Neural cell (in vitro differentiated cells): ENCODE data around the gene PTPRF. TPM values are rescaled to one million over a fixed set of nuclear protein-coding genes. Genes with fewer than 3 reads are reported as not detected.

Source experiments
- H2AFZ ChIP-seq: fragments of 200-600, 300-800 bp; sonication (generic), shearing (Covaris generic); 2 replicates; pipeline ENCODE4 v1.6.0; 2014; ENCODE audit warnings: low read depth, mild to moderate bottlenecking, antibody characterized with exemption, low read length, moderate library complexity
- H3F3A ChIP-seq: fragments of 200-600 bp; shearing (Covaris generic); 2 replicates; pipeline ENCODE4 v1.6.1; 2016; ENCODE audit warnings: mild to moderate bottlenecking, moderate library complexity, mixed read lengths, antibody characterized with exemption, low read length; ENCODE audit not compliant: insufficient read depth, poor library complexity, severe bottlenecking
- H3K27ac ChIP-seq: fragments of 200-600, 300-800 bp; sonication (generic), shearing (Covaris generic); 2 replicates; pipeline ENCODE4 v1.5.1; 2014; ENCODE audit warnings: mild to moderate bottlenecking, low read length, moderate library complexity
- H3K27me3 ChIP-seq: fragments of 300-800, 200-600 bp; sonication (generic), shearing (Covaris generic); 2 replicates; pipeline ENCODE4 v1.6.0; 2014; ENCODE audit warnings: mild to moderate bottlenecking, low read depth, low read length, moderate library complexity; ENCODE audit not compliant: insufficient read depth
- H3K36me3 ChIP-seq: fragments of 300-800, 200-600 bp; sonication (generic), shearing (Covaris generic); 2 replicates; pipeline ENCODE4 v1.5.1; 2014; ENCODE audit warnings: mild to moderate bottlenecking, antibody characterized with exemption, low read length, moderate library complexity; ENCODE audit not compliant: insufficient read depth
- H3K4me2 ChIP-seq: fragments of 300-800, 200-600 bp; sonication (generic), shearing (Covaris generic); 2 replicates; pipeline ENCODE4 v1.6.0; 2014; ENCODE audit warnings: mild to moderate bottlenecking, low read length
- H3K4me3 ChIP-seq: fragments of 300-800, 200-600 bp; sonication (generic), shearing (Covaris generic); 2 replicates; pipeline ENCODE4 v1.5.1; 2014; ENCODE audit warnings: mild to moderate bottlenecking, low read length, moderate library complexity
- H3K79me2 ChIP-seq: fragments of 200-600 bp; shearing (Covaris generic); replicated peaks from 2 replicates; pipeline ENCODE4 v1.6.0; 2014; ENCODE audit warnings: mild to moderate bottlenecking, low read length, moderate library complexity; ENCODE audit not compliant: insufficient read depth
- H3K9ac ChIP-seq: fragments of 300-800, 200-600 bp; sonication (generic), shearing (Covaris generic); 2 replicates; pipeline ENCODE4 v1.6.1; 2016; ENCODE audit warnings: mild to moderate bottlenecking, low read length, mixed read lengths
- H3K9me2 ChIP-seq: fragments of 200-600 bp; shearing (Covaris generic); 2 replicates; pipeline ENCODE4 v1.6.1; 2016; ENCODE audit warnings: mild to moderate bottlenecking, low read length, mixed read lengths; ENCODE audit not compliant: insufficient read depth
- H3K9me3 ChIP-seq: fragments of 200-600, 300-800 bp; sonication (generic), shearing (Covaris generic); 2 replicates; pipeline ENCODE4 v1.6.1; 2016; ENCODE audit warnings: mild to moderate bottlenecking, mixed run types, low read length, moderate library complexity, mixed read lengths
- H4K20me1 ChIP-seq: fragments of 200-600 bp; shearing (Covaris generic); 2 replicates; pipeline ENCODE4 v1.6.1; 2016; ENCODE audit warnings: mild to moderate bottlenecking, mixed run types; ENCODE audit not compliant: insufficient read depth
- EP300 ChIP-seq: fragments of 450-650 bp; conservative IDR thresholded peaks from 2 replicates; pipeline ENCODE4 v1.6.1; 2014; ENCODE audit warnings: antibody characterized with exemption, mild to moderate bottlenecking, moderate library complexity; ENCODE audit not compliant: poor library complexity, severe bottlenecking
- EZH2 ChIP-seq: fragments of 200-600, 300-800 bp; shearing (Covaris generic), sonication (generic); IDR thresholded peaks from 2 replicates; pipeline ENCODE4 v1.6.1; 2014; ENCODE audit warnings: antibody characterized with exemption, low read length, borderline replicate concordance, mild to moderate bottlenecking; ENCODE audit not compliant: insufficient read depth, poor library complexity, severe bottlenecking
- MXI1 ChIP-seq: fragments of 450-650 bp; conservative IDR thresholded peaks from 2 replicates; pipeline ENCODE4 v1.6.1; 2014; ENCODE audit warnings: antibody characterized with exemption, mild to moderate bottlenecking; ENCODE audit not compliant: poor library complexity, severe bottlenecking
- POLR2AphosphoS5 ChIP-seq: IDR thresholded peaks from 2 replicates; pipeline ENCODE4 v1.6.1; 2012
- RAD21 ChIP-seq: fragments of 450-650 bp; conservative IDR thresholded peaks from 2 replicates; pipeline ENCODE4 v1.6.1; 2014; ENCODE audit warnings: antibody characterized with exemption, mild to moderate bottlenecking, moderate library complexity
- SMC3 ChIP-seq: fragments of 450-650 bp; conservative IDR thresholded peaks from 2 replicates; pipeline ENCODE4 v1.6.1; 2014; ENCODE audit warnings: antibody characterized with exemption, mild to moderate bottlenecking, moderate library complexity; ENCODE audit not compliant: poor library complexity
- TAF1 ChIP-seq: IDR thresholded peaks from 2 replicates; pipeline ENCODE4 v1.6.1; 2012; ENCODE audit warnings: low read depth
- polyA plus RNA-seq: library from polyadenylated mRNA; depleted of rRNA; stranded (reverse); fragments of >200 nt; gene quantifications from 2 replicates; pipeline ENCODE4 v1.2.3, GENCODE V29; 2014
- TF ChIP-seq, protein P1 (sequence below): fragments of 450-650 bp; IDR thresholded peaks from 2 replicates; pipeline ENCODE4 v1.5.1; 2014; ENCODE audit warnings: antibody characterized with exemption, mild to moderate bottlenecking, moderate library complexity; ENCODE audit not compliant: poor library complexity, severe bottlenecking
- TF ChIP-seq, protein P2 (sequence below): IDR thresholded peaks from 2 replicates; pipeline ENCODE4 v1.6.1; 2012; ENCODE audit warnings: borderline replicate concordance

The PTPRF gene
- polyA plus RNA-seq, 1 donor from 2014 or later: 66.6 TPM

DNA sequence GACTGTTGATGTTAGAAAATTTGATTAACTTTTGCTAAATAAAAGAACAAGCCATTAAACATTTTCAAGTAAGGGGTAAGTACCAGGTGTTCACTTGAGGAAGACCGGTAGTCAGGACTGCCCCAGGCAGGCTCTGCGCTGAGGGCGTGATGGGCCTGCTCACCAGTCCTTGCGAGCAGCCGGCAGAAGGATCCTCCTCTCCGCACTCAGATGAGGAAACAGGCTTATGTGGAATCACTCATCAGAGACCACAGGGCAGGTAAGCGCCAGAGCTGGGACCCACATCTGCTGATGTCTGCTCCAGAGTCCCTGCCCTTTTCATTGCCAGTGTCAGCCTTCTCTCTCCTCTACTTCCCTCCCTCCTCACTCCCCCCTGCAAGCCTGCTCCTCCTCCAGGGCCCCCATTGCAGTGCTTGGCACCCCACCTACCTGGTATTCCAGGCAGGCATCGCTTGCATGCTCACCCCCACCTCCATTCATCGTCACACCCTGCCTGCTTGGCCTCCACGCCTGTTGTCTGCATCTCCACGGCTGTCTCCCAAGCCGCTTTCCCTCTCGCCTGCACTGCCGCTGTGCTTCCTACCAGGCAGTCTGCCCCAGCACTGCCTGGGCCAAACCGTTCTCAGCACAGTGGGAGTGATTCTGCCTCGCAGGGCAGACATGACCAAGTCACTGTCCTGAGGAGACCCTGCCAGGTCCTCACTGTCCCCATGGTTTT is 94.5 kb downstream of the PTPRF start:
- Histone ChIP-seq H3K36me3 (no peaks in the 10 kb centered on the region), H3K27ac (no peak overlapping the region), H3K4me2 (no peak overlapping the region), H3K4me3 (no peak overlapping the region), H4K20me1 (no peaks in the 10 kb centered on the region), H3K9ac (no peak overlapping the region), H3K9me3 (no peaks in the 10 kb centered on the region), H2AFZ (no peak overlapping the region), H3K9me2 (no peaks in the 10 kb centered on the region), H3F3A (no peaks in the 10 kb centered on the region), H3K27me3 (no peaks in the 10 kb centered on the region), H3K79me2 (no peaks in the 10 kb centered on the region)
- TF ChIP-seq MXI1 (no peak), EP300 (no peak), RAD21 (no peak), EZH2 (no peak), SMC3 (no peak)
- TF ChIP-seq, protein P1, sequence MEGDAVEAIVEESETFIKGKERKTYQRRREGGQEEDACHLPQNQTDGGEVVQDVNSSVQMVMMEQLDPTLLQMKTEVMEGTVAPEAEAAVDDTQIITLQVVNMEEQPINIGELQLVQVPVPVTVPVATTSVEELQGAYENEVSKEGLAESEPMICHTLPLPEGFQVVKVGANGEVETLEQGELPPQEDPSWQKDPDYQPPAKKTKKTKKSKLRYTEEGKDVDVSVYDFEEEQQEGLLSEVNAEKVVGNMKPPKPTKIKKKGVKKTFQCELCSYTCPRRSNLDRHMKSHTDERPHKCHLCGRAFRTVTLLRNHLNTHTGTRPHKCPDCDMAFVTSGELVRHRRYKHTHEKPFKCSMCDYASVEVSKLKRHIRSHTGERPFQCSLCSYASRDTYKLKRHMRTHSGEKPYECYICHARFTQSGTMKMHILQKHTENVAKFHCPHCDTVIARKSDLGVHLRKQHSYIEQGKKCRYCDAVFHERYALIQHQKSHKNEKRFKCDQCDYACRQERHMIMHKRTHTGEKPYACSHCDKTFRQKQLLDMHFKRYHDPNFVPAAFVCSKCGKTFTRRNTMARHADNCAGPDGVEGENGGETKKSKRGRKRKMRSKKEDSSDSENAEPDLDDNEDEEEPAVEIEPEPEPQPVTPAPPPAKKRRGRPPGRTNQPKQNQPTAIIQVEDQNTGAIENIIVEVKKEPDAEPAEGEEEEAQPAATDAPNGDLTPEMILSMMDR: no peak

DNA sequence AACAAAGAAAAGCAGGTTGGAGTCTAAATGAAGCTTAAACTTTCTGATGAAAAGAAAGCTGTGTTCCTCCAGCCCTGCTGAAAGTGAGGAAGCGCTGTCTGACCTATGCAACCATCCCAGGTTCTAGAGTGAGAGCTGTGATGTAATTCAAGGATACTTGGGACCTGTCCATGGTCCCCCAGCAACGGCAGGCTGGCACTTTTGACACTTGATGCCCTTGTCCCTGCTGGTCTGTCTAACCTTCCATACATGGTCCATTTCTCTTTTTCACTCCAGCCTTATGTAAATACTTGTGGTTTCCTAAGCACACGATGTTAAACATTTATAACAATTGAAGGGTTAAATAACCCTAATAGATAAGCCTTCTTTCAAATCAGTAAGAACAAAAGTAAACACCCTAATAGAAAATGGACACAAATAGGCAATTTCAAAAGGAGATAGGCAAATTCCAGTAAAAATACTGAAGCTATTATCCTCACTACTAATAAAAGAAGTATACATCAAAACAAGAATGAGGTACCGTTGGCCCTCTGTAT is 101.5 kb downstream of the PTPRF start:
- Histone ChIP-seq H2AFZ (no peak overlapping the region), H3K9ac (no peak overlapping the region), H3K4me2 (no peak overlapping the region), H3K36me3 (no peaks in the 10 kb centered on the region), H3K27me3 (no peaks in the 10 kb centered on the region), H3K4me3 (no peak overlapping the region), H3K79me2 (no peaks in the 10 kb centered on the region), H3K27ac (no peak overlapping the region), H3K9me2 (no peaks in the 10 kb centered on the region), H3K9me3 (no peaks in the 10 kb centered on the region), H3F3A (no peaks in the 10 kb centered on the region), H4K20me1 (no peaks in the 10 kb centered on the region)
- TF ChIP-seq EP300 (no peak), EZH2 (no peak), TAF1 (no peak), MXI1 (no peak)

DNA sequence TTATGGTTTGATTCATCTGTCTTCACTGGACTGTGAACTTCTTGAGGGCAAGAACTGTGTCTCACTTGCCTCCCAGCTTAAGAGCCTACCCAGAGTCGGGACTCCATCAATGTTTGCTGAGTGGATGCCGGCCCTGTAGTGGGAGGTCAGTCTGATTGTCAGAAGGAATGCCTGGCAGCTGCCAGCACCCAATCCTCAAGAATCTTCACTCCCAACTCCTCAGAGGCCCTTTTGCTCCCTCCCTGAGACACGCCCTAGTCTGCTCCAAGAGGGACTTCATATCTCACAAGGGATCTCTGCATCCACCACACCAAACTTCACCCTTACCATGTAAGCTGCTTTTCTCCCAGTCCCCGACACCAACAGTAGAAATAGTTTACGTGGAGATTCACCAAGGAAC is 104.0 kb downstream of the PTPRF start:
- Histone ChIP-seq H3K9me2 (no peaks in the 10 kb centered on the region), H3K9me3 (no peaks in the 10 kb centered on the region), H2AFZ (no peak overlapping the region), H4K20me1 (no peaks in the 10 kb centered on the region), H3K27ac (no peak overlapping the region), H3F3A (no peaks in the 10 kb centered on the region), H3K36me3 (no peaks in the 10 kb centered on the region), H3K79me2 (no peaks in the 10 kb centered on the region), H3K4me2 (no peak overlapping the region), H3K4me3 (no peak overlapping the region), H3K27me3 (no peaks in the 10 kb centered on the region), H3K9ac (no peak overlapping the region)
- no peak for TF ChIP-seq MXI1
- TF ChIP-seq EP300: no peak
- TF ChIP-seq, protein P2, sequence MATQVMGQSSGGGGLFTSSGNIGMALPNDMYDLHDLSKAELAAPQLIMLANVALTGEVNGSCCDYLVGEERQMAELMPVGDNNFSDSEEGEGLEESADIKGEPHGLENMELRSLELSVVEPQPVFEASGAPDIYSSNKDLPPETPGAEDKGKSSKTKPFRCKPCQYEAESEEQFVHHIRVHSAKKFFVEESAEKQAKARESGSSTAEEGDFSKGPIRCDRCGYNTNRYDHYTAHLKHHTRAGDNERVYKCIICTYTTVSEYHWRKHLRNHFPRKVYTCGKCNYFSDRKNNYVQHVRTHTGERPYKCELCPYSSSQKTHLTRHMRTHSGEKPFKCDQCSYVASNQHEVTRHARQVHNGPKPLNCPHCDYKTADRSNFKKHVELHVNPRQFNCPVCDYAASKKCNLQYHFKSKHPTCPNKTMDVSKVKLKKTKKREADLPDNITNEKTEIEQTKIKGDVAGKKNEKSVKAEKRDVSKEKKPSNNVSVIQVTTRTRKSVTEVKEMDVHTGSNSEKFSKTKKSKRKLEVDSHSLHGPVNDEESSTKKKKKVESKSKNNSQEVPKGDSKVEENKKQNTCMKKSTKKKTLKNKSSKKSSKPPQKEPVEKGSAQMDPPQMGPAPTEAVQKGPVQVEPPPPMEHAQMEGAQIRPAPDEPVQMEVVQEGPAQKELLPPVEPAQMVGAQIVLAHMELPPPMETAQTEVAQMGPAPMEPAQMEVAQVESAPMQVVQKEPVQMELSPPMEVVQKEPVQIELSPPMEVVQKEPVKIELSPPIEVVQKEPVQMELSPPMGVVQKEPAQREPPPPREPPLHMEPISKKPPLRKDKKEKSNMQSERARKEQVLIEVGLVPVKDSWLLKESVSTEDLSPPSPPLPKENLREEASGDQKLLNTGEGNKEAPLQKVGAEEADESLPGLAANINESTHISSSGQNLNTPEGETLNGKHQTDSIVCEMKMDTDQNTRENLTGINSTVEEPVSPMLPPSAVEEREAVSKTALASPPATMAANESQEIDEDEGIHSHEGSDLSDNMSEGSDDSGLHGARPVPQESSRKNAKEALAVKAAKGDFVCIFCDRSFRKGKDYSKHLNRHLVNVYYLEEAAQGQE: no peak
- TF ChIP-seq POLR2AphosphoS5: no peak
- TF ChIP-seq SMC3: no peak
- no peak for TF ChIP-seq TAF1
- TF ChIP-seq EZH2: no peak
- TF ChIP-seq, protein P1: no peak
- no peak for TF ChIP-seq RAD21
